Measurements from ENCODE around the gene PARM1. TPM values are rescaled to one million over a fixed set of nuclear protein-coding genes. Genes with fewer than 3 reads are reported as not detected.

PARM1 gene
- total RNA-seq, 1 donor from 2014 or later = 1.6 TPM

- Histone ChIP-seq H3K4me2 (no peak overlapping the region), H3K79me2 (ENCODE audit: low read depth) (no peaks in the 10 kb centered on the region), H3K4me1 (no peaks in the 10 kb centered on the region), H3K27ac (no peak overlapping the region), H3K36me3 (no peaks in the 10 kb centered on the region), H4K20me1 (ENCODE audit: low read depth) (no peaks in the 10 kb centered on the region), H3K9ac (no peak overlapping the region), H2AFZ (replicated peaks) (no peak overlapping the region), H3K9me3 (ENCODE audit: low read depth) (no peaks in the 10 kb centered on the region), H3K27me3 (no peaks in the 10 kb centered on the region), H3F3A (ENCODE audit: low read depth) (no peaks in the 10 kb centered on the region), H3K4me3 (no peak overlapping the region)
- H3K27ac Mint-ChIP-seq = no peak overlapping the region
- H3K4me1 Mint-ChIP-seq = no peaks in the 10 kb centered on the region
- H3K27me3 Mint-ChIP-seq (ENCODE audit: insufficient read depth, low read depth) = no peaks in the 10 kb centered on the region
- no peak overlapping the region for H3K4me3 Mint-ChIP-seq
- H3K9me3 Mint-ChIP-seq = peaks cover 5% of the 10 kb centered on the region
- TF ChIP-seq EZH2 (IDR thresholded peaks at IDR 0.05) (no peak), EZH2phosphoT487 (IDR thresholded peaks at IDR 0.05) (no peak), CTCF (IDR thresholded peaks at IDR 0.05) (no peak)
- peaks cover 28% of the 10 kb centered on the region for H3K36me3 Mint-ChIP-seq
- DNase-seq (ENCODE audit: low spot score) = no peak
Measured at GRCh38 chr4:74948236-74948635, 15.3 kb downstream of the PARM1 start.

GRCh38 chr4:74950200-74950599, 17.3 kb downstream of the PARM1 start:
- peaks cover 24% of the 10 kb centered on the region for H3K36me3 Mint-ChIP-seq
- no peak overlapping the region for H3K27ac Mint-ChIP-seq
- no peak overlapping the region for H3K4me3 Mint-ChIP-seq
- H3K4me1 Mint-ChIP-seq = no peaks in the 10 kb centered on the region
- peaks cover 5% of the 10 kb centered on the region for H3K9me3 Mint-ChIP-seq
- Histone ChIP-seq H3K79me2 (ENCODE audit: low read depth) (no peaks in the 10 kb centered on the region), H3K4me3 (no peak overlapping the region), H4K20me1 (ENCODE audit: low read depth) (no peaks in the 10 kb centered on the region), H3K27ac (no peak overlapping the region), H3K9me3 (ENCODE audit: low read depth) (no peaks in the 10 kb centered on the region), H3K4me2 (no peak overlapping the region), H3K36me3 (no peaks in the 10 kb centered on the region), H2AFZ (replicated peaks) (no peak overlapping the region), H3K4me1 (no peaks in the 10 kb centered on the region), H3F3A (ENCODE audit: low read depth) (no peaks in the 10 kb centered on the region), H3K9ac (no peak overlapping the region), H3K27me3 (no peaks in the 10 kb centered on the region)
- no peak for DNase-seq (ENCODE audit: low spot score)
- no peaks in the 10 kb centered on the region for H3K27me3 Mint-ChIP-seq (ENCODE audit: insufficient read depth, low read depth)
- TF ChIP-seq CTCF (IDR thresholded peaks at IDR 0.05) = no peak
- TF ChIP-seq EZH2phosphoT487 (IDR thresholded peaks at IDR 0.05) = no peak
- TF ChIP-seq EZH2 (IDR thresholded peaks at IDR 0.05) = no peak

DNA sequence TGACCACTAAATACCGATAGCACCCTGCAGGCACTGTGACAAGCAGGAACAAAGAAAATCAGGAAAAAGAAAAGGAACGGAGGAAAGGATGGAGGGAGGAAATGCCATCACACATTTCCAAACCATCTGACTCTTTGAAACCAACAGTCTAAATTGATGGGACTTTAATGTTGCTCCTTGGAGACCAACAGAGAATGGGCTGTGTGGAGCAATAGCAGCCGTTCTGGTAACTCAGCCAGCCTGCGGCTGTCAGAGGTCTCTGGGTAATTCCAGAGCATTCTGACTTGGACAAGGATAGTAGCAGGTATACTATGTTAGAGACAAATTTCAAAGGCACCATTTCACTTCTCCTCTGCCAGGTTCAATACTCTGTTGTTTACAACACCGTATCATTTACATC, 18.0 kb downstream of the PARM1 start:
- H3K79me2 ChIP-seq (ENCODE audit: low read depth) = no peaks in the 10 kb centered on the region
- no peak overlapping the region for H3K27ac Mint-ChIP-seq
- no peak overlapping the region for H3K9ac ChIP-seq
- no peaks in the 10 kb centered on the region for H3K4me1 Mint-ChIP-seq
- H3K4me1 ChIP-seq = no peaks in the 10 kb centered on the region
- H3K36me3 Mint-ChIP-seq = peaks cover 24% of the 10 kb centered on the region
- no peak overlapping the region for H3K4me3 Mint-ChIP-seq
- TF ChIP-seq EZH2phosphoT487 (IDR thresholded peaks at IDR 0.05) (no peak), CTCF (IDR thresholded peaks at IDR 0.05) (no peak), EZH2 (IDR thresholded peaks at IDR 0.05) (no peak)
- no peak overlapping the region for H3K27ac ChIP-seq
- no peaks in the 10 kb centered on the region for H4K20me1 ChIP-seq (ENCODE audit: low read depth)
- H3K4me3 ChIP-seq = no peak overlapping the region
- no peaks in the 10 kb centered on the region for H3K27me3 Mint-ChIP-seq (ENCODE audit: insufficient read depth, low read depth)
- H3K9me3 Mint-ChIP-seq = peaks cover 5% of the 10 kb centered on the region
- H3K4me2 ChIP-seq = no peak overlapping the region
- no peak for DNase-seq (ENCODE audit: low spot score)
- no peaks in the 10 kb centered on the region for H3K27me3 ChIP-seq
- no peaks in the 10 kb centered on the region for H3F3A ChIP-seq (ENCODE audit: low read depth)
- H3K36me3 ChIP-seq = no peaks in the 10 kb centered on the region
- no peaks in the 10 kb centered on the region for H3K9me3 ChIP-seq (ENCODE audit: low read depth)
- no peak overlapping the region for H2AFZ ChIP-seq (replicated peaks)
